Renal pelvis (tissue), 4 donors: Measurements from ENCODE around the gene IGFALS. TPM values are rescaled to one million over a fixed set of nuclear protein-coding genes. Genes with fewer than 3 reads are reported as not detected.
A peak's percentile ranks its signal among the peaks of the same experiment; 100 is the strongest.

ENCODE experiments used
- DNase-seq: peaks from one replicate; pipeline ENCODE4 v3.0.0-alpha.2; 2013
- polyA plus RNA-seq, 3 donors: library from polyadenylated mRNA; unstranded; fragments of 120-200 nt; gene quantifications; one replicate each; pipeline ENCODE4 v1.2.1, GENCODE V29; 2013; ENCODE audit not compliant: insufficient read length in 3 of 3

Gene IGFALS
- polyA plus RNA-seq, 3 donors: 2.4 to 4.2 (median 3.9) TPM

- no peak for DNase-seq
These were observed 15.9 kb downstream of the IGFALS start for GRCh38 chr16:1777375-1778199.

- no peak for DNase-seq
These were observed 16.5 kb downstream of the IGFALS start for GRCh38 chr16:1776991-1777374.

- DNase-seq: no peak
These were observed 16.9 kb downstream of the IGFALS start for GRCh38 chr16:1776672-1776955.

GRCh38 chr16:1775846-1776671 is 17.4 kb downstream of the IGFALS start:
- no peak for DNase-seq

GRCh38 chr16:1775006-1775845 is 18.3 kb downstream of the IGFALS start:
- no peak for DNase-seq

GRCh38 chr16:1774448-1774780 is 19.1 kb downstream of the IGFALS start:
- no peak for DNase-seq

- no peak for DNase-seq
These were observed 19.6 kb downstream of the IGFALS start for GRCh38 chr16:1773703-1774447.

GRCh38 chr16:1772908-1773702 is 20.4 kb downstream of the IGFALS start, which contains the start of gene MRPS34:
MRPS34 (minus strand) TSS chr16:1773134; CDS start chr16:1773119, 15 bp downstream.
- DNase-seq: peak; percentile 87

GRCh38 chr16:1772362-1772907 is 21.1 kb downstream of the IGFALS start, which contains the start of gene EME2:
EME2 (plus strand) TSS chr16:1772810; CDS start chr16:1773228, 418 bp downstream.
- no peak for DNase-seq

GRCh38 chr16:1771864-1772361 is 21.6 kb downstream of the IGFALS start:
- DNase-seq: no peak

- DNase-seq: no peak
These were observed 22.2 kb downstream of the IGFALS start, which contains the start of gene NME3 for GRCh38 chr16:1771188-1771863. NME3 (minus strand) TSS chr16:1771543; CDS start chr16:1771534, 9 bp downstream.

GRCh38 chr16:1770328-1771187 is 22.9 kb downstream of the IGFALS start:
- no peak for DNase-seq

GRCh38 chr16:1769402-1770300 is 23.9 kb downstream of the IGFALS start:
- DNase-seq: no peak

- no peak for DNase-seq
These were observed 24.6 kb downstream of the IGFALS start for GRCh38 chr16:1768767-1769401.

GRCh38 chr16:1768061-1768766 is 25.3 kb downstream of the IGFALS start:
- DNase-seq: no peak
